HG02610 (cell line): ENCODE data around the gene DNAJC6.

Experiments used
- ATAC-seq: cut with Tn5 transposase; IDR thresholded peaks from one replicate; pipeline ENCODE4 v1.9.1; 2021; ENCODE audit warnings: mild to moderate bottlenecking, moderate library complexity; ENCODE audit not compliant: unreplicated experiment

The DNAJC6 gene

DNA sequence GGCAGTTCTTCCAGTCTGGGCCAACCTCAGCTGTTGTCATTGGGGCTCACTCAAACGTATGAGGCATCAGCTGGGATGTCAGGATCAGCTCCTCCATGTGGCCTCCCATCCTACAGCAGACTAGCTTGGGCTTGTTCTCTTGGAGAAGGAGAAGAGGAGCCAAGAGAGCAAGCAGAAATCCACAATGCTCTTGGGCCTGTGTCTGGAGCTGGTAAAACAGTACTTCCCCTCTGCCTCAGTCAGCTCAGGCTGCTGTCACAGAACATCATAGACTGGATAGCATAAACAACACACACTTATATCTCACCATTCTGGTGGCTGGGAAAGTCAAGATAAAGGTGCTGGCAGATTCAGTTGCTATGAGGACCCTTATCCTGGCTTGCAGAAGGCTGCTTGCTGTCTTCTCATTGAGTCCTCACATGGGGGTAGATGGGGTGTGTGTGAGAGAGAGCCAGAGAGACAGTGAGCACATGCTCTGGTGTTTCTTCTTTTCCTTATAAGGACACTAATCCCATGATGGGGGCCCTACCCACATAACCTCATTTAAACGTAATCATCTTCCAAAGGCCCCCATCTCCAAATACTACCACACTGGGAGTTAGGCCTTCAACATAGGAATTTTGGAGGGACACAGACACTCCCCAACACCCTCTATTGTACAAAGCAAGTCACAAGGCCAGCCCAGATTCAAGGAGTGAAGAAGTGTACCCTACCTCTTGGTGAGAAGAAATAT, 16.3 kb upstream of the DNAJC6 start:
- ATAC-seq = no peak

DNA sequence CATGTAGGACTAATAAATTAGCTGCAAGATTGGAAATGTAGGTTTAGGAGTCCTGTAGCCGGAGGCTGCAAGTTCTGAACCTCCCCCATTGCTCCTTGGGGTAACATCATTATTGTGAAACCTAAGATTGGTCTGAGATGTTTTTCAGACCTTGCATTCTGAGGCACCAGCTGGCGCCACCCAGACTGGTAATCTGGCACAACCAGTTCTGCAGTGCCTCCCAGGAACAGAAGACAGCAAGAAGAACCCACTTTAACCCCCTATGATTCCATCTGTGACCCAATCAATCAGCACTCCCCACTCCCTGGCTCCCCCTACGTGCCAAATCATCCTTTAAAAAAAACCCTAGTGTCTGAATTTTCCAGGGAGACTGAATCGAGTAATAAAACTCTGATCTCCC, 11.6 kb upstream of the DNAJC6 start:
- ATAC-seq = no peak

DNA sequence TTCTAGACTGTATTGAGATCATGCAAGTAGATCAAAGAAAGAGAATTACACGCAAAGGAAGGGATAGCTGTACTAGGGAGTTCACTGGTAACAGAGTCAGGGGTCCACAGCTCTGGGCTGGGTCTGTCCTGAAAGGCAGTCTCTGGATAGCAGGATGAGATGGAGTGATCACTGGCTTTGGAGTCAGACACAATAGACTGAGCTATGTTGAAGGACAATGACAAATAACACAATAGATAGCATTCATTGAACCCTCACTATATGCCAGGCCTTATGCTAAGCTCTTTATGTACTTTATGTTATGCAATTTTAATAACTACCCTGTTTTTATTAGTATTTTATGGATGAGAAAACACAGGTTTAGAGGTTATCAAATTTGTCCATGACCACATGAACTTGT, 10.0 kb upstream of the DNAJC6 start:
- no peak for ATAC-seq

DNA sequence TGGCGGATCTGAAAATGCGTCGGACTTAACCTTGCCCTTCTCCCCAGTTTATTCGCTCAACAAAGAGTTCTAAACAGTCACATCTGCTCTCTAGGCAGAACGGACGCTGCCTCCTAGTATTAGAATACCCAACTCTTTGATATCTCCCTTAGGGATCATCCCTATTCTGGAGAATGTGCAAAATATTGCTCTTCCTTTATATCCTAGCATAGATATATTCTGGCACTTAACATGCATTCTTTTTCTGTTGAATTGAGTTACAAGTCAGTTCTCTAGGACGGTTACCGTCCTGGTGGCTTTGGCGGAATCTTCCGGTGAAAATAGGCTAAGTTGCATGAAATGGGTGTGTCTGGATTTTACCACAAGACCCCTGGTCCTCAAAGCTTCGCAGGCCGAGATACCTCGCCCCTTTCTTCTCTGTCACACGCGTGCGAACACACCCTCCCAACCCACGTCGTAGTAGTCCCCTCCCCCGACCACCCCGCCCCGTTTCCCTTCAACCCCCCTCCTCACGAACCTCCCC, 501 bp upstream of the DNAJC6 start:
- no peak for ATAC-seq

GRCh38 chr1:65310078-65310587, 790 bp downstream of the DNAJC6 start:
- no peak for ATAC-seq

DNA sequence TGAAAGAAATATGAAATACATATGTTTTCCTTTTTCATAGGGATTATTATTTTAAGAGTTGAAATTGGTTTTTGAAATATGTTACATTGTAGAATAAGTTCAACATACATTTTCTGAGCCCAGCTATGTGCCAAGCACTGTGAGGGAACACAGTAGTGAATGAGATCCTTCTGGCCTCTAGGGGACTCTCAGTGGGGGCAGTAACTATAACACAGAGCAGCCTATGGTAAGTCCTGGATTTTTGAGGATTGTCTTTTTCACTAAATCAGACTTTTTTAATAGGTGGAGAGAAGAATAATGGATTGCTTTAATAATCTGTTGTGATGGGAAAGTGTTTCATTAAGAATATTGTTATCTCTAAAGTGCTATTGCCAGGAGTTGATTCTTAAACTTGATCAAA, 2.4 kb downstream of the DNAJC6 start:
- no peak for ATAC-seq

DNA sequence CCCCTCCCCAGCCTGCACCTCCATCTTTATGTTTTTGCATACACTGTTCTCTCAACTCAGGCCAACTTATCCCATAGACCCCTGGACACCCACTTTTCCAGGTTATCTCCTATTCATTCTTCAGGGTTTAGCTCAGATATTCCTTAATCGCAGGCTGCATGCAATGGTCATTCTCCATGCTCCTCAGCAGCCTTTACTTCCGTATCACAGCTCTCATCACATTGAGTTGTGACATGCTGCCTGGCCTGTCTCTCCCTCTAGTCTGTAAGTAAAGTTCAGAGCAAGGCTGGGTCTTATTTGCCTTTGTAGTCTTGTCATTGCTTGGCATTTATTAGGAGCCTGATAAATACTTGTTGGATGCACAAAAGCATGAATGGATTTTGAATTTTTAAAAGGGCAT, 6.9 kb downstream of the DNAJC6 start:
- no peak for ATAC-seq

GRCh38 chr1:65317866-65318653, 8.7 kb downstream of the DNAJC6 start:
- no peak for ATAC-seq

- no peak for ATAC-seq
Measured at GRCh38 chr1:65319141-65319540, 9.8 kb downstream of the DNAJC6 start.

DNA sequence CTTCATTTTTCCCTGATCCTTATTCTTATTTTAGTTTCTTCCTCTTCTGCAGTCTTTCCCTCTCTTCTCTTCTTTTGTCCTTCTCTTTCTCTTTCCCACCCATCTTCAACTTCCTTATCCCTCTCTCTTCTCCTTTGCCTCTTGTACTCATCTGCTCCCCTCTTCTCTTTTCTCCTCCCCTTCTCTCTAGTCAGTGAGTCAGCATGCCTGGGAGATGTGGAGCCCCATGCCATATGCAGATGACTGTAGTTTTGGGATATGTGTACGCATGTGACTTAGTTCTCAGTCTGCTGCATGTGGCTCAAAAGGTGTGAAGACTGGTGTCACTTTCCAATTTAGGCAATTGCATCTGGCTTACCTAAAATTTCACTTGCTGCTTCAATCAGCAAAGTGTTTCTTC, 10.4 kb downstream of the DNAJC6 start:
- no peak for ATAC-seq

DNA sequence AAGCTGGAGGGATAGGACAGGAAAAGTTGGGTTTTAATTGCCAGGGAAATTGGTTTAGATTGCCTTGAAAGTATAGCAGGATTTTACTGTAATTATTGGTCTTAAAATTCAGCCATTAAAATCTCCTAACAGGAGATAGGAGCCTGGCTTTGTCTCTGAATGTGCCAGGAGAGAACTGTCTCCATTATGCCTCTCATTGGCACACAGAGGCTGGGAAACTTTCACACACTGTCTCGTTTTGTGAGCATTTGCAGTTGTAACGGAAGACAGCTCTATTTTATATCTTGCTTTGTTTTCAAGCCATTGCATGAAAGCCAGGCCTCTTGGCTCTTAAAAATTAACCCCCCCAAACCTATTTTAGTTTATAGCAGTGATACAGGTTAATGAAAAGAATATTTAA, 12.5 kb downstream of the DNAJC6 start:
- ATAC-seq = no peak

DNA sequence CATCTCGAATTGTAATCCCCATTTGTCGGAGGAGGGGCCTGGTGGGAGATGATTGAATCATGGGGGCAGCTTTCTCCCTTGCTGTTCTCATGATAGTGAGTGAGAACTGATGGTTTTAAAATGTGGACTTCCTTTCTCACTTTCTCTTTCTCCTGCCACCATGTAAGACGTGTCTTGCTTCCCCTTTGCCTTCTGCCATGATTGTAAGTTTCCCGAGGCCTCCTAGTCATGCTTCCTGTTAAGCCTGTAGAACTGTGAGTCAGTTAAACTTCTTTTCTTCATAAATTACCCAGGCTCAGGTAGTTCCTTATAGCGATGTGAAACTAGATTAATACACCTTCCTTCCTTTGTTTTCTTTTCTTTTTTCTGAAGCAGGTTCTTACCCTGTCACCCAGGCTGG, 13.9 kb downstream of the DNAJC6 start:
- no peak for ATAC-seq

- no peak for ATAC-seq
Measured at GRCh38 chr1:65330021-65330420, 20.7 kb downstream of the DNAJC6 start.

DNA sequence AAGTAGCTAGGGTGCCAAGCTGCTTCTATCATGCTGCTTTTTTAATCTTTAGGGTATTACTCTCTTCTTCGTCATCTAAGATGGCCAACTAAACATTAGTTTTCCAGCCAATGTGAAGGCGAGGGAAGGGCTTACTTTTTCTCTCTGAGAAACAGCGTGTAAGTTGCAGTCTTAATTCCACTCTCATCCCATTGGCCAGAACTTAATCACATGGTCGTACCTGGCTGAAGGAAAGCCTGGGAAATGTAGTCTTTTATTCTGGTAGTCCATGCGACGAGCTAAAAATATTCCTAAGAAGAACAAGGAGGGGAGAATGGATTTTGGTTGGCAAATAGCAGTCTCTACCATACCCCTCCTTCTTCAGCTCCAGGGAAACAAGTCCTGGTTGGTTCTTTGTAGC, 21.5 kb downstream of the DNAJC6 start:
- ATAC-seq = no peak

DNA sequence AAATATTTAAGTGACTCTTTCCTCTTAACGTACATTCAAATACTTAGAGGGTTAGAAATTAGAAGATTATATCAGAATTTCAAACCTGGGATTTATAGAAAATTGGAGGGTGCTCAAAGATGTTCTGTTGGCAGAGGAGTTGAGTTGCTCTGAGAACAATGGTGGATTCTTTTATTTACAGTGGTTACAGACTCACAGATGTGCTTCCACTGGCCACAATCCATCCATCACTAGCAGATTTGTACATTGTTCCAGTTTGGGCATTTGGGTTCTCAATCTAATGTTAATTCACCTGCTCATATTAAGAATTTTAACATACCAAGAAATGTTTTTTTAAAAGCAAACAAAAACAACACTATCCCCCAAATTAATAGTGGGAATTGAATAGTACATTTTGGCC, 23.5 kb downstream of the DNAJC6 start:
- no peak for ATAC-seq

DNA sequence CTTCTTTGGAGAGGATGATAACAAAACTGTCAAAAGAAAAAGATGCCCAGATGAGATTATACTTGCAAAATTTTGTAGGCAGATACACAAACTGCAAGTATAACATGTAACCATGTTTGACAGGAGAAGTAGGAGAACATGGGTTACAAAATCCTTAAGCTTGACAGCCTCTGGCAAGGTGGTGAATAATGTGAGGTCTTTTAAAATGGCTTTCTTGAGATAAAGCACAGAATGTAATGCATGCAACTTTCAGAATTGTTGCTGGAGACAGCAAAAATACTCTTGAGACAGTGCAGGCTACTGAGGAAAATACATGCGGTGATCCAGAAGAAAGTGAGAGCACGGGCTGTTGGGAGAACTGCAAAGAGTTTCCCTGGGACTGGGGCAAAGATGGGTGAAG, 24.7 kb downstream of the DNAJC6 start:
- no peak for ATAC-seq

DNA sequence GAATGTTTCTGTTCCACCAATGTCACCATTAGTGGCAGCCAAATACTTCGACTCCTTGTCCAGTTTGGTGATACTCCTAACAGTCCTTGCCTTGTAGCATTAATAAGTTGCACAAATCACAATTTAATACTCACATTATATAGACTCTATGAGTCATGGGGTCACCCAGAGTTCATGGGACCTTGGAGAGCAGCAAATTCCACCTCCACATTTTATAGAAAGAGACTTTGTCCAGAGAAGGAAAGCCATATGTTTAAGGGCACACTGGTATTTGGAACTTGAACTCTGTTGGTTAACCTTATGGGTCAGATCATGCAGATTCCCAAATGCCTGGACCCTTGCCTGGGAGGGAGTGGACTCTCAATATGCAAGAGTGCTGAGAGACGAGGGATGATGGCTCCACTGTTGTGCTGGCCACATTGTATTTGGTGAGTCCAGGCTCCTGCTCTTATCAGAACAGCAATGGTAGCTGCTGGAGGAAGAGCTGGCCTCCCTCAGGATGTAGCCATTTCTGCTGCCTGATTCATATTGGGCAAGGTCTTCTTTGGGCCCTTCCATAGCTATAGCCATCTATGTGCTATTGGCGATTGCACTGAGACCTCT, 30.6 kb downstream of the DNAJC6 start:
- ATAC-seq = no peak

- ATAC-seq = no peak
Measured at GRCh38 chr1:65341381-65341780, 32.0 kb downstream of the DNAJC6 start.

- no peak for ATAC-seq
Measured at GRCh38 chr1:65343286-65343685, 33.9 kb downstream of the DNAJC6 start.

GRCh38 chr1:65344171-65344814, 35.0 kb downstream of the DNAJC6 start:
- no peak for ATAC-seq

DNA sequence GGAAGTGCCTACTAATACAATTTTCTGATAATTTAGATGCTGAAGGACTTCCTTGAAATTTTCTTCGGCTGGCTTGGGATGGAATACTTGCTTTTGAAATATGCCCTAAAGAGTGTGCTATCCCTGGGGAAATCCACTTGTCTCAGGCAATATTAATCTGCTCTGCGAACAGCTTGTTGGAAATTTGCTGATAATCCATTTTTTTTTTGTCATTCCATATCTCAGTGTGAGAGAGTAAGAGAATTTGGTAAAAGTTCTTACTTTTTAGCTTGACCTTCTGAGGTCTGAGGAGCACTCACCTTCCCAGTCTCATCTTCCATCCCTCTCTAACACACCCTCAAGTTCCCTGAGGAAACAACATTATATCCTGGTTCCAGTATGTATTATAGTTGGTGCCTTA, 36.8 kb downstream of the DNAJC6 start:
- ATAC-seq = no peak
